ENCODE measurements around the gene GRHL1.

GRHL1 gene

GRCh38 chr2:10041711-10042110, 90.2 kb downstream of the GRHL1 start:
- no peak overlapping the region for H3K4me3 ChIP-seq (ENCODE audit: low read depth in 1 of 2, low read length in 2 of 2)
- H3K9me3 ChIP-seq (ENCODE audit: insufficient read depth, low read length, severe bottlenecking), result no peaks in the 10 kb centered on the region
- no peak overlapping the region for H3K4me2 ChIP-seq (ENCODE audit: insufficient read depth, low read length)
- no peaks in the 10 kb centered on the region for H3K27me3 ChIP-seq (ENCODE audit: insufficient read depth, low read length, poor library complexity)
- H3K4me1 ChIP-seq (ENCODE audit: insufficient read depth, low read length), result no peaks in the 10 kb centered on the region
- H4K20me1 ChIP-seq (ENCODE audit: insufficient read depth, low read length), result no peaks in the 10 kb centered on the region
- DNase-seq, result no peak
- no peaks in the 10 kb centered on the region for H3K36me3 ChIP-seq (ENCODE audit: insufficient read depth, low read length)
- no peak for ATAC-seq (ENCODE audit: insufficient read depth, low read depth)
- no peaks in the 10 kb centered on the region for H3K79me2 ChIP-seq (ENCODE audit: insufficient read depth, low read length)
- H3K9ac ChIP-seq (ENCODE audit: low read depth, low read length), result no peak overlapping the region
- no peak overlapping the region for H2AFZ ChIP-seq (ENCODE audit: low read depth, low read length)
- TF ChIP-seq CTCF (IDR thresholded peaks at IDR 0.05; ENCODE audit: borderline replicate concordance, extremely low read depth, low read length, poor library complexity, severe bottlenecking) (no peak), EZH2 (IDR thresholded peaks at IDR 0.05; ENCODE audit: borderline replicate concordance, low read depth, low read length, severe bottlenecking) (no peak)
- H3K27ac ChIP-seq (ENCODE audit: low read length), result no peak overlapping the region

DNA sequence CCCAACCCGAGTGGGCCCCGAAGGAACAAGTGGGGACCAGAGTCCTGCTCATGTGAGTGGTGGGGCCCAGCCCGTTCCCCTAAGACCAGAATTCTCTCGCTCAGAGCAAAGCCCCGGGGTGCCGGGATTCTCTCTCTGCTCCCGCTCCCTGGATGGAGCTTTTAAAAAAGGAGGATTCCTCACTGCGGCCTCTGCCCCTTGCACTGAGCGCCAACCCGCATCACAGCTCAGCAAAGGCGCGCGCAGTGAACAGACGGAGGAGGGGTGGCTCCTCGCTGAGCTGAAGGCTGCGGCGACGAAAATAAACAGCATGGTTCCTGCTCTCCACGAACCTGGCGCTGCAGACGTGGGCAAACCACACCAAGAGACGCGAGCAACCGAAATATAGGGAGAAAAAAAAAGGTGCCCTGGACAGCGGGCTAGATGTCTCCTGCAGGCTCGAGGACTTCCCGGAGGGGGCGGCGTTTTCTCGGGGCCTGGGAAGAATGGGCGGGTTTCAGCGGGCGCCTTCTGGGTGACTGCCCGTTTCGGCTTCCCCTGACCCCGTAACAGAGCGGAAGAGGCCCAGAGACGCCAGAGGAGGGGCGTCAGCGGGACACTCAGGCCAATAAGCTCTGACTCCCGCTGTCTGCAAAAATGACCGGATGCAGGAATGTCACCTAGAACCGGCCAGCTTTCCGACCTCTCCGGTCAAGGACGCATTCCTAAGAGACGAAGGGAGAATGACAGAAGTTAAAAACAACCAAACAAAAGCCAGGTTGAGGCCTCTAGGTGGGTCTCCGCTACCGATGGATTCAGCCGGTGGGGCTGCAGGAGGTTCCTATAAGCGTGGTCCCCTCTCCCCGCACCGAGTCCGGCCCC, 91.0 kb downstream of the GRHL1 start:
- Histone ChIP-seq H3K79me2 (ENCODE audit: insufficient read depth, low read length) (no peaks in the 10 kb centered on the region), H3K27me3 (ENCODE audit: insufficient read depth, low read length, poor library complexity) (no peaks in the 10 kb centered on the region), H3K9me3 (ENCODE audit: insufficient read depth, low read length, severe bottlenecking) (no peaks in the 10 kb centered on the region), H4K20me1 (ENCODE audit: insufficient read depth, low read length) (no peaks in the 10 kb centered on the region), H3K4me1 (ENCODE audit: insufficient read depth, low read length) (no peaks in the 10 kb centered on the region), H3K27ac (ENCODE audit: low read length) (no peak overlapping the region), H3K4me2 (ENCODE audit: insufficient read depth, low read length) (no peak overlapping the region), H3K4me3 (ENCODE audit: low read depth in 1 of 2, low read length in 2 of 2) (no peak overlapping the region), H3K36me3 (ENCODE audit: insufficient read depth, low read length) (no peaks in the 10 kb centered on the region), H3K9ac (ENCODE audit: low read depth, low read length) (no peak overlapping the region), H2AFZ (ENCODE audit: low read depth, low read length) (no peak overlapping the region)
- TF ChIP-seq EZH2 (IDR thresholded peaks at IDR 0.05; ENCODE audit: borderline replicate concordance, low read depth, low read length, severe bottlenecking) (no peak), CTCF (IDR thresholded peaks at IDR 0.05; ENCODE audit: borderline replicate concordance, extremely low read depth, low read length, poor library complexity, severe bottlenecking) (no peak)
- DNase-seq (no peak), ATAC-seq (ENCODE audit: insufficient read depth, low read depth) (no peak)

DNA sequence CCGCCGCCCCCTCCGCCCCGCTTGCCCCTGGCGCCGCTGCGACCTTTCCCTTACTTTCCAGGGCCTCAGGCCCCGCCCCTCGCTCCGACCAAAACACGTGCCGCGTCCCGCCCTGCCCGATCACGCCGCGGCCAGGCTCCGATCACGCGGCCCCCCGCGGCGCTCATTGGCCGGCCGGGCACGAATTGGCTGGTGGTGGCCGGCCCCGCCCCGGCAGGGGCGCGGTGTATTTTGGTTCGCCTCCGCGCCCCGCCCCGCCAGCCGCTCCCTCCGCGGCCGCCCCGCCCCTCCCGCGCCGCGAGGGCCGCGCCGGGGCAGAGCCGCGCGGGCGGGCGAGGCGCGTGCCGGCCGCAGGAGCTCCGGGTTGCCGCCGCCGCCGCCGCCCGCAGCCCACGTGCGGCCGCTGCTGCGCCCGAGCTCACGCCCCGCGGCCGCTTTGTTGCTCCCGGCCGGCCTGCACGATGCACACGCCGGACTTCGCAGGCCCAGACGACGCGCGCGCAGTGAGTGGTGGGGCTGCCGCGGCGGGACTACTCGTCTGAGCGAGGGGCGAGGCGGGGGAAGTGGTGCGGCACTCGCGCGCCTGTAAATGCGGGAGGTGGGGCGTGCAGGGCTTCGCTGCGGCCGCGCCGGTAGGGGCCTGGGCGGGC, 91.9 kb downstream of the GRHL1 start, which contains the start of gene KLF11:
KLF11 (plus strand) TSS at position 295 of the 650 bp plus-strand sequence; CDS start at position 462, 167 bp downstream.
- no peak within 1 kb of the TSS for H3K9ac ChIP-seq (ENCODE audit: low read depth, low read length)
- ATAC-seq (ENCODE audit: insufficient read depth, low read depth), result no peak

More for the DNA sequence above, 91.9 kb downstream of the GRHL1 start, which contains the start of gene KLF11:
- Histone ChIP-seq H4K20me1 (ENCODE audit: insufficient read depth, low read length) (no peaks in the 10 kb centered on the region), H3K27ac (ENCODE audit: low read length) (no peak within 1 kb of the TSS), H3K79me2 (ENCODE audit: insufficient read depth, low read length) (no peaks in the 10 kb centered on the region), H3K36me3 (ENCODE audit: insufficient read depth, low read length) (no peaks in the 10 kb centered on the region), H3K9me3 (ENCODE audit: insufficient read depth, low read length, severe bottlenecking) (no peaks in the 10 kb centered on the region), H3K4me3 (ENCODE audit: low read depth in 1 of 2, low read length in 2 of 2) (no peak within 1 kb of the TSS), H3K27me3 (ENCODE audit: insufficient read depth, low read length, poor library complexity) (no peaks in the 10 kb centered on the region), H3K4me2 (ENCODE audit: insufficient read depth, low read length) (no peak within 1 kb of the TSS), H3K4me1 (ENCODE audit: insufficient read depth, low read length) (no peaks in the 10 kb centered on the region), H2AFZ (ENCODE audit: low read depth, low read length) (no peak within 1 kb of the TSS)
- no peak for DNase-seq
- no peak for TF ChIP-seq CTCF (IDR thresholded peaks at IDR 0.05; ENCODE audit: borderline replicate concordance, extremely low read depth, low read length, poor library complexity, severe bottlenecking)
- no peak for TF ChIP-seq EZH2 (IDR thresholded peaks at IDR 0.05; ENCODE audit: borderline replicate concordance, low read depth, low read length, severe bottlenecking)

Measured in DND-41 (cell line).